HG03520 (cell line): ENCODE results near the gene PTPN12.
A peak's percentile ranks its signal among the peaks of the same experiment; 100 is the strongest.
"Not testable (repeated sequence)": the region's sequence is repeated elsewhere in the genome, so short reads cannot be mapped to it uniquely, and the experiment has no call there.

Experiments used
- ATAC-seq: cut with Tn5 transposase; IDR thresholded peaks from one replicate; pipeline ENCODE4 v1.9.1; 2021; ENCODE audit warnings: mild to moderate bottlenecking, moderate library complexity; ENCODE audit not compliant: unreplicated experiment

PTPN12 gene

GRCh38 chr7:77537136-77537777 is at the start of gene PTPN12:
Gene PTPN12, plus strand, starts transcription at chr7:77537295. Its CDS starts 252 bp downstream, at chr7:77537547.
- peak; percentile 26 for ATAC-seq

- no peak for ATAC-seq
These were observed 48.1 kb upstream of the PTPN12 start for GRCh38 chr7:77488986-77489385.

- no peak for ATAC-seq
These were observed 40.0 kb upstream of the PTPN12 start for GRCh38 chr7:77497079-77497478.

GRCh38 chr7:77498659-77499379 is 38.3 kb upstream of the PTPN12 start:
- ATAC-seq: no peak

- ATAC-seq: no peak
These were observed 35.9 kb upstream of the PTPN12 start for GRCh38 chr7:77501192-77501515.

- ATAC-seq: no peak
These were observed 32.1 kb upstream of the PTPN12 start for GRCh38 chr7:77504951-77505350.

GRCh38 chr7:77506899-77507298 is 30.2 kb upstream of the PTPN12 start:
- ATAC-seq: no peak

- not testable (repeated sequence) for ATAC-seq
These were observed 24.0 kb upstream of the PTPN12 start for GRCh38 chr7:77513002-77513670.

- no peak for ATAC-seq
These were observed 21.0 kb upstream of the PTPN12 start for GRCh38 chr7:77516085-77516484.

- ATAC-seq: no peak
These were observed 16.8 kb upstream of the PTPN12 start for GRCh38 chr7:77520261-77520660.

- ATAC-seq: not testable (repeated sequence)
These were observed 15.6 kb upstream of the PTPN12 start for GRCh38 chr7:77521537-77521936.

GRCh38 chr7:77524731-77525130 is 12.4 kb upstream of the PTPN12 start:
- no peak for ATAC-seq

- ATAC-seq: no peak
These were observed 11.9 kb upstream of the PTPN12 start for GRCh38 chr7:77525231-77525630.

GRCh38 chr7:77528368-77528767 is 8.7 kb upstream of the PTPN12 start:
- ATAC-seq: no peak

- ATAC-seq: no peak
These were observed 7.8 kb upstream of the PTPN12 start for GRCh38 chr7:77529279-77529678.

GRCh38 chr7:77531038-77531437 is 6.1 kb upstream of the PTPN12 start:
- ATAC-seq: no peak

GRCh38 chr7:77532247-77532646 is 4.8 kb upstream of the PTPN12 start:
- no peak for ATAC-seq

- not testable (repeated sequence) for ATAC-seq
These were observed 4.4 kb upstream of the PTPN12 start for GRCh38 chr7:77532732-77533131.

GRCh38 chr7:77534046-77534445 is 3.0 kb upstream of the PTPN12 start:
- ATAC-seq: not testable (repeated sequence)

- ATAC-seq: no peak
These were observed 1.1 kb upstream of the PTPN12 start for GRCh38 chr7:77536017-77536412.

GRCh38 chr7:77536413-77537135 is 521 bp upstream of the PTPN12 start:
- peak; percentile 91 for ATAC-seq
